OCI-LY7 (cell line): Measurements from ENCODE around the gene SELENOK.

ENCODE experiments used
- EZH2phosphoT487 ChIP-seq: fragments of 200-600 bp; sonication (generic); IDR thresholded peaks from 2 replicates; pipeline ENCODE4 v1.6.1; 2018; ENCODE audit warnings: low read depth, borderline replicate concordance, mild to moderate bottlenecking, mixed run types, antibody characterized with exemption, low read length, moderate library complexity, mixed read lengths
- TF ChIP-seq, protein P1 (sequence below): fragments of 200-600 bp; sonication (generic); conservative IDR thresholded peaks from 2 replicates; pipeline ENCODE4 v1.5.1; 2014; ENCODE audit warnings: mild to moderate bottlenecking, antibody characterized with exemption, low read length, moderate library complexity, mixed read lengths

DNA sequence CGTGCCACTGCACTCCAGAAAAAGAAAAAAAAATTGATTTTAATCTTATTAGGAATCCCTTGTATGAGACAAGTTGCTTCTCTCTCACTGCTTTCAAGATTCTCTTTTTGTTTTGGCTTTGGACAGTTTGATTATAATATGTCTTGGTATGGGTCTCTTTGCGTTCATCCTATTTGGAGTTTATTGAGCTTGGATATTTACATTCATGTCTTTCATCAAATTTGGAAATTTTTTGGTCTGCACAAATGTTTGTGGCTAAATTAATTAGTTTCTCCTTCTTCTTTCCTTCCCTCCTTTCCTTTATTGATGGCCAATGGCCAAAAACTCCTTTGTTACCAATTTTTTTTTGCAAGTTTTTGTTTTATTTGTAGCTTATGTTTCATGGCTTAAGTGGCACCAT, 28.1 kb upstream of the SELENOK start:
- TF ChIP-seq, protein P1, sequence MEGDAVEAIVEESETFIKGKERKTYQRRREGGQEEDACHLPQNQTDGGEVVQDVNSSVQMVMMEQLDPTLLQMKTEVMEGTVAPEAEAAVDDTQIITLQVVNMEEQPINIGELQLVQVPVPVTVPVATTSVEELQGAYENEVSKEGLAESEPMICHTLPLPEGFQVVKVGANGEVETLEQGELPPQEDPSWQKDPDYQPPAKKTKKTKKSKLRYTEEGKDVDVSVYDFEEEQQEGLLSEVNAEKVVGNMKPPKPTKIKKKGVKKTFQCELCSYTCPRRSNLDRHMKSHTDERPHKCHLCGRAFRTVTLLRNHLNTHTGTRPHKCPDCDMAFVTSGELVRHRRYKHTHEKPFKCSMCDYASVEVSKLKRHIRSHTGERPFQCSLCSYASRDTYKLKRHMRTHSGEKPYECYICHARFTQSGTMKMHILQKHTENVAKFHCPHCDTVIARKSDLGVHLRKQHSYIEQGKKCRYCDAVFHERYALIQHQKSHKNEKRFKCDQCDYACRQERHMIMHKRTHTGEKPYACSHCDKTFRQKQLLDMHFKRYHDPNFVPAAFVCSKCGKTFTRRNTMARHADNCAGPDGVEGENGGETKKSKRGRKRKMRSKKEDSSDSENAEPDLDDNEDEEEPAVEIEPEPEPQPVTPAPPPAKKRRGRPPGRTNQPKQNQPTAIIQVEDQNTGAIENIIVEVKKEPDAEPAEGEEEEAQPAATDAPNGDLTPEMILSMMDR, result no peak
- no peak for TF ChIP-seq EZH2phosphoT487
